ENCODE results near the gene DUSP7.
"Not testable (repeated sequence)": the region's sequence is repeated elsewhere in the genome, so short reads cannot be mapped to it uniquely, and the experiment has no call there.

DUSP7 gene

DNA sequence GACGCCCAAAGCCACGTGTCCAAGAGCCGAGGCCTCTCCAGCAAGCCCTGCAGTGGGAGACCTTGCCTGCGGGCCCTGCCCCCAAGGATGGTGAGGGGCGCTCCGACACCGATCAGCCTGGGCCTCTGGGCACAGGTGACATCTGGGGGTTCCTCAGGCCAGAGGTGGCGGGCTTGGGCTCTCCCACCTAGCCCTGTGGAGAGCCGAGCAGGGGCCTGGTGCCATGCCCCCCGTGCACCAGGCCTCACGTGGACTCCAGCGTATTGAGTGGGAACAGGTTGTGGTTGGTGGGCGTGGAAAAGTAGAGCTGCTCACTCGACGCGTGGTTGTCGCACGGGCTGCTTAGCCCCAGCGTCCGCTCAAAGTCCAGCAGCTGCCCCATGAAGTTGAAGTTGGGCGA lies 5.8 kb downstream of the DUSP7 start:
- H3K27ac ChIP-seq = no peak overlapping the region
- TF ChIP-seq, protein P1, sequence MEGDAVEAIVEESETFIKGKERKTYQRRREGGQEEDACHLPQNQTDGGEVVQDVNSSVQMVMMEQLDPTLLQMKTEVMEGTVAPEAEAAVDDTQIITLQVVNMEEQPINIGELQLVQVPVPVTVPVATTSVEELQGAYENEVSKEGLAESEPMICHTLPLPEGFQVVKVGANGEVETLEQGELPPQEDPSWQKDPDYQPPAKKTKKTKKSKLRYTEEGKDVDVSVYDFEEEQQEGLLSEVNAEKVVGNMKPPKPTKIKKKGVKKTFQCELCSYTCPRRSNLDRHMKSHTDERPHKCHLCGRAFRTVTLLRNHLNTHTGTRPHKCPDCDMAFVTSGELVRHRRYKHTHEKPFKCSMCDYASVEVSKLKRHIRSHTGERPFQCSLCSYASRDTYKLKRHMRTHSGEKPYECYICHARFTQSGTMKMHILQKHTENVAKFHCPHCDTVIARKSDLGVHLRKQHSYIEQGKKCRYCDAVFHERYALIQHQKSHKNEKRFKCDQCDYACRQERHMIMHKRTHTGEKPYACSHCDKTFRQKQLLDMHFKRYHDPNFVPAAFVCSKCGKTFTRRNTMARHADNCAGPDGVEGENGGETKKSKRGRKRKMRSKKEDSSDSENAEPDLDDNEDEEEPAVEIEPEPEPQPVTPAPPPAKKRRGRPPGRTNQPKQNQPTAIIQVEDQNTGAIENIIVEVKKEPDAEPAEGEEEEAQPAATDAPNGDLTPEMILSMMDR (conservative IDR thresholded peaks at IDR 0.05) = no peak

DNA sequence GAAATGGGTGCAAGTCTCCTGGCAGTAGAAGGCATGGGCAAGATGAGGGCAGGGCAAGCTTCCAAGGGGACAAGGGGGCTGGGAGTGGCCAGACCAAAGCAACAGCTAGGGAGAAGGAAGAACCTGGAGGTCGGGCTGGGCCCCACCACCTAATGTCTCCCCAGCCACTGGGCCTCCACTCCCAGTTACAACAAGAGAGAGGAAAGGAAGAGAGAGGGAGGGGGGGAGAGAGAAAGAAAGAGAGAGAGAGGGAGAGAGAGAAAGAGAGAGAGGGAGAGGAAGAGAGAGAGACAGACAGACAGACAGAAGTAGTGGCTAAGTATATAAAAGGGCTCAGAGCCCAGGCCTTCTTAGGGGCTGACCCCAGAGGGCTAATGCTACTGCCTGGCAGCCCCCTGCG lies 6.9 kb downstream of the DUSP7 start:
- no peak overlapping the region for H3K27ac ChIP-seq
- TF ChIP-seq, protein P1 (conservative IDR thresholded peaks at IDR 0.05) = no peak

DNA sequence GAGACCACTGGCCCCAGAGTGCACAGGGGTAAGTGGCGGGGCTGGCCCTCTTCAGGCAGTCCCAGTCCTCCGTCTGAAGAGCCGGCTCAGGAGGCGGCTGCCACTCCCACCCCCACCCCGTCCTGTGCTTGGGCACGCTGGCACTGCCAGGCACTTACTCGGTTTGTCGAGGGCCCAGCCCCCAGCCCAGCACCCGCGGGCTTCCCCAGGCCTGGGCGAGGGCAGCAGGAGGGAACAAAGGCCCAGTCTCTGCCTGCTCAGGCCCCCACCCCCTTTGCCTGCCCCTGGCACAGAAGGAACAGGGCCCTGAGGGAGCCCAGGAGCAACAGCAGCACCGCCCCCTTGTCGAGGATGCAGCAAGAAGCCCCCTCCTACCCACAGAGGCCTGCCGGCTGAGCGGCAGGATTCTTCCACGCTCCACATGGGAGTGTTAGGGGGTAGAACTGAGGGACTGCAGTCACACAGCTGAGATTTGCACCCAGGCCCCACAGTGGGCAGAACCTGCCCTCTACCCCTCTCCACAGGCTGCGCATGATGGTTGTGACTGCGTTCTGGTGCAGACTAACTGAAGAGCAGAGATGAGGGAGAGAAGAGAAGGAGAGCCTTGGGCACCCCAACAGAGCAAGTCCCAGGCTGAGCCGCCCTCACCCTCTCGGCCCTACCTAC lies 8.9 kb downstream of the DUSP7 start:
- no peak overlapping the region for H3K27ac ChIP-seq

DNA sequence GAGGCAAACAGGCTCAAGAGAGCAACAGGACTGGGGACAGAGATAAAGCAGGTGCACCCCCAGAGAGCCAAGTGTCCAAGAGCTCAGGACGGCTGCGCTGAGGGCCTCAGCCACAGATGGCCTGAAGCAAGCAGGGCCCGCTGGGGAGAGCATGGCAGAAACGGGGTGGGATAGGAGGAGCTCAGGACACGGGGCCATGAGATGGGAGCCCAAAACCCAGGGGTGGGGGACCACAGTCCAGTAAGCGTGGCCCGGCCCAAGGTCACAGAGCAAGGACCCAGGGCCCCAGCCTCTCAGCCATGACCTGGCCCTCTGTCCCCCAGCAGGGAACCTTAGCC lies 9.5 kb downstream of the DUSP7 start:
- TF ChIP-seq, protein P1 (conservative IDR thresholded peaks at IDR 0.05) = no peak
- no peak overlapping the region for H3K27ac ChIP-seq

More for the DNA sequence above, 8.9 kb downstream of the DUSP7 start:
- TF ChIP-seq, protein P1 (conservative IDR thresholded peaks at IDR 0.05) = no peak

DNA sequence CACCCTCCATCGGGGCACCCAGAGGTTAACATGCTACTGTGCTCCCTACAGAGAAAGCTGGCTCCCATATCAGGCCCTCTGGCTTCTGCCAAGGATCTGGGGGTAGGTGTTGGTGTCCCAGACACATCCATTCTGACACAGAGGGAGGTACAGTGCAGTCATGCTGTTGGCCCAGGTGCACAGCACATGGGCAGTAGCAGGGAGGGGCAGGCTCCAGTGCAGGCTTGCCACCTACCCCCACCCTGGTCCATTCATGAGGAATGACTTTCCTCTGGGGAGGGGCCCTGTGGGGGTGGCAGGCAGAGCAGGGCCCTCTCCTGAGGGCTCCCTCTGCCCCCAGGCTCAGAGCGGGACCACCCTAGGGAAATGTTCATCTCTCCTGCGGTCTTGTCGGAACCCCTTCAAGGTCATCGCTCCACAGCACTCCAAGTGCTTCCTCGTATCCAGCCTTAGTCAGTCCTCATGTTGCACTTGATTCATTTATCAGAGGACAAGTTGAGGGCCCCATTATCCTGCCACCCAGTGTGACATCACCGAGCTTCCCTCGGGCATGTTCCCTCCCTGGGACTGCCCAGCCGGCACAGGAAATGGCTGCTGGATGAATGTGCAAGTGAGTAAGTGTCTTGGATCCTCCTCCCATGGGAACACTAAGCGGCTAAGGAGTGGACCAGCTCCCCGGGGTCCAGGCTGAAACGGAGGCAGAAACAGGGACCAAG lies 10.0 kb downstream of the DUSP7 start:
- TF ChIP-seq, protein P1 (conservative IDR thresholded peaks at IDR 0.05) = no peak
- H3K27ac ChIP-seq = no peak overlapping the region

DNA sequence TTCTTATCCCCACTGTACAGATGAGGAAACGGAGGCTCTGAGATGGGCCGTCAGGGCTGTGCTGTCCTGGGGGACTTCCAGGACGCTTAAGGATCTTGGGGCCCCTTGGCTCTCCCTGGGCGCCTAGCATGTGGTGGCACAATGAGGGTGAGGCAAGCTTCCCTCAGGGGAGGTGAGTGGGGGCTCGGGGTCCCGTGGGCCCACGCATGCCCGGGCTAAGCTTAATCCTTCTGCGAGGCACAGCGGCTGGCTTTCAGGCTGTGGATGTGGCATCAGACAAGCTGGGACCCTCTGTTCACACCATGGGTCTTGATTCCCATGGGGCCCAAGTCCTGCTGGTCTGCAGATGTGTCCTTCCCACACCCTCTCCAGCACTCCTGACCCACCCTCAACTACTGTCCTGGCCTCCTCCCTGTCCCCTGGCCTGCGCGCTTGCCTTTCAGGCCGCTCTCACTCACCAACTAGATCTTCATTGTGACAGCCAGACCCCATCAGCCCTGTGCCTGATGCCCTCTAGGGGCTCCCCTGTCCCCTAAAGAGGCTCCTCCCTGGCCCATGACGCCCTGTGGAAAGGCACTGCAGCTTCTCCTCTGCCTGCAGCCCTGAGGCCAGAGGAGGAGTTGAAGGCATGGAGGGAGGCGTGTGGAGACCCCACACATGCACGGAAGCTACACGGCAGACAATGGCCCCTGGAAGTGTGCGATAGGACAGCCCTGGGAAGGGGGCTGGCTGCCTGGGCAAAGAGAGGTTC lies 11.3 kb downstream of the DUSP7 start:
- TF ChIP-seq, protein P1 (conservative IDR thresholded peaks at IDR 0.05) = no peak
- H3K27ac ChIP-seq = no peak overlapping the region

DNA sequence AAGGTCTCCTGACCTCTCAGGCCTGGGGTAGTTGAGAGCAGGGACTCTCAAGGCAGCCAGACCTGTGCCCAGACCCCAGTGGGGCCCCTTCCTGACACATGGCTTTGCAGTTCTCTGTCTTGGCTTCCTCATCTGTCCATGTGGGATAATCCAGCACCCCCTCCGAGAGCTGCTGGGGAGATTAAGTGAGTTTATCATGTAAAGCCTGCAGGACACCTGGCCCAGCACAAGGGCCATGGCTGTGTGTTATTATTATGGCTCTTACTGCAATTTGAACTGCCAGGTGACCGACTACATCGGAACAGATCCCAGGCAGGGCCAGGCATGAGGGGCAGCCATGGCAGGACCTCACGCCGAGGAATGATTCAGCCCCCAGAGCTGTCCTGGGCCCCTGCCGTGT lies 12.6 kb downstream of the DUSP7 start:
- TF ChIP-seq, protein P1 (conservative IDR thresholded peaks at IDR 0.05) = no peak
- H3K27ac ChIP-seq = no peak overlapping the region

DNA sequence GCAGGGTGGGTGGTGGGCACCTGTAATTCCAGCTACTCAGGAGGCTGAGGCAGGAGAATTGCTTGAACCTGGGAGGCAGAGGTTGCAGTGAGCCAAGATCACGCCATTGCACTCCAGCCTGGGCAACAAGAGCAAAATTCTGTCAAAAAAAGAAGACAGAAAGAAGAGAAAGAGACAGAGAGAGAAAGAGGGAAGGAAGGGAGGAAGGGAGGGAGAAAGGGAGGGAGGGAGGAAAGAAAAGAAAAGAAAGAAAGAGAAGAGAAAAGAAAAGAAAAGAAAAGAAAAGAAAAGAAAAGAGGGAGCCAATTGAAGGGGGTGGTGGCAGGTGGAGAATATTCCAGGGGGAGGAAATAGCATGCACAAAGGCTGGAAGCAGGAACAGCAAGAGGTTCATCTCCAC lies 13.3 kb downstream of the DUSP7 start:
- not testable (repeated sequence) for H3K27ac ChIP-seq
